ENCODE data around the gene EXOC1. TPM values are rescaled to one million over a fixed set of nuclear protein-coding genes. Genes with fewer than 3 reads are reported as not detected.

Gene EXOC1
- total RNA-seq, 1 experiment from 2014 or later, result 24.1 TPM

- Histone ChIP-seq H3K27ac (ENCODE audit: low read length) (no peak overlapping the region), H3K27me3 (ENCODE audit: control insufficient read depth, insufficient read depth, low read length) (no peaks in the 10 kb centered on the region), H3K4me3 (ENCODE audit: low read depth in 2 of 2, low read length in 2 of 2) (no peak overlapping the region), H3K36me3 (ENCODE audit: control insufficient read depth, insufficient read depth, low read length) (no peaks in the 10 kb centered on the region), H3K9me3 (ENCODE audit: control insufficient read depth, insufficient read depth, low read depth, low read length) (no peaks in the 10 kb centered on the region), H3K4me1 (ENCODE audit: control insufficient read depth, insufficient read depth, low read length) (no peaks in the 10 kb centered on the region)
- no TSS peak for BruUV-seq (replicated peaks)
- ChIA-PET CTCF (no interaction called here), POLR2A (no interaction called here)
- DNase-seq (ENCODE audit: low read depth, low spot score) (no peak), ATAC-seq (no peak)
- intact Hi-C loops (cut with micrococcal nuclease; ENCODE audit: unreplicated experiment), result no loop called here
- TF ChIP-seq REST (IDR thresholded peaks at IDR 0.05; ENCODE audit: insufficient read depth in 1 of 2, low read depth in 2 of 2, low read length in 1 of 2) (no peak), SIN3A (IDR thresholded peaks at IDR 0.05; ENCODE audit: borderline replicate concordance, insufficient read depth, low read depth, low read length) (no peak), TCF7L2 (IDR thresholded peaks at IDR 0.05; ENCODE audit: low read depth, low read length) (no peak), POLR2AphosphoS5 (IDR thresholded peaks at IDR 0.05; ENCODE audit: low read depth, low read length) (no peak), CTCF (IDR thresholded peaks at IDR 0.05) (no peak)
- in situ Hi-C loops (cut with HindIII; ENCODE audit: low pct_unique_long_range_greater_than_20kb, low sequenced_read_pairs), result no loop called here
Measured at GRCh38 chr4:55938481-55938880, 85.0 kb downstream of the EXOC1 start.

GRCh38 chr4:55939421-55939820 lies 86.0 kb downstream of the EXOC1 start:
- no peaks in the 10 kb centered on the region for H3K36me3 ChIP-seq (ENCODE audit: control insufficient read depth, insufficient read depth, low read length)
- no peak overlapping the region for H3K4me3 ChIP-seq (ENCODE audit: low read depth in 2 of 2, low read length in 2 of 2)
- no peak for DNase-seq (ENCODE audit: low read depth, low spot score)
- in situ Hi-C loops (cut with HindIII; ENCODE audit: low pct_unique_long_range_greater_than_20kb, low sequenced_read_pairs) (no loop called here), intact Hi-C loops (cut with micrococcal nuclease; ENCODE audit: unreplicated experiment) (no loop called here)
- no peak for TF ChIP-seq TCF7L2 (IDR thresholded peaks at IDR 0.05; ENCODE audit: low read depth, low read length)
- TF ChIP-seq POLR2AphosphoS5 (IDR thresholded peaks at IDR 0.05; ENCODE audit: low read depth, low read length), result no peak
- TF ChIP-seq CTCF (IDR thresholded peaks at IDR 0.05), result no peak
- TF ChIP-seq REST (IDR thresholded peaks at IDR 0.05; ENCODE audit: insufficient read depth in 1 of 2, low read depth in 2 of 2, low read length in 1 of 2), result no peak
- TF ChIP-seq SIN3A (IDR thresholded peaks at IDR 0.05; ENCODE audit: borderline replicate concordance, insufficient read depth, low read depth, low read length), result no peak
- H3K27me3 ChIP-seq (ENCODE audit: control insufficient read depth, insufficient read depth, low read length), result no peaks in the 10 kb centered on the region
- no TSS peak for BruUV-seq (replicated peaks)
- no peaks in the 10 kb centered on the region for H3K4me1 ChIP-seq (ENCODE audit: control insufficient read depth, insufficient read depth, low read length)
- ChIA-PET POLR2A (no interaction called here), CTCF (no interaction called here)
- H3K9me3 ChIP-seq (ENCODE audit: control insufficient read depth, insufficient read depth, low read depth, low read length), result no peaks in the 10 kb centered on the region
- no peak overlapping the region for H3K27ac ChIP-seq (ENCODE audit: low read length)
- ATAC-seq, result no peak
